C4-2B (cell line): ENCODE results near the gene FKBP10.
A peak's percentile ranks its signal among the peaks of the same experiment; 100 is the strongest.

Experiments used
- H3K27ac ChIP-seq: fragments of 450-650 bp; 2 replicates; pipeline ENCODE4 v1.5.1; 2017
- ZFX ChIP-seq: fragments of 450-650 bp; IDR thresholded peaks from 2 replicates; pipeline ENCODE4 v1.6.1; 2017
- TF ChIP-seq, protein P1 (sequence below): fragments of 450-650 bp; conservative IDR thresholded peaks from 2 replicates; pipeline ENCODE4 v1.5.1; 2017; ENCODE audit warnings: mild to moderate bottlenecking

The FKBP10 gene

DNA sequence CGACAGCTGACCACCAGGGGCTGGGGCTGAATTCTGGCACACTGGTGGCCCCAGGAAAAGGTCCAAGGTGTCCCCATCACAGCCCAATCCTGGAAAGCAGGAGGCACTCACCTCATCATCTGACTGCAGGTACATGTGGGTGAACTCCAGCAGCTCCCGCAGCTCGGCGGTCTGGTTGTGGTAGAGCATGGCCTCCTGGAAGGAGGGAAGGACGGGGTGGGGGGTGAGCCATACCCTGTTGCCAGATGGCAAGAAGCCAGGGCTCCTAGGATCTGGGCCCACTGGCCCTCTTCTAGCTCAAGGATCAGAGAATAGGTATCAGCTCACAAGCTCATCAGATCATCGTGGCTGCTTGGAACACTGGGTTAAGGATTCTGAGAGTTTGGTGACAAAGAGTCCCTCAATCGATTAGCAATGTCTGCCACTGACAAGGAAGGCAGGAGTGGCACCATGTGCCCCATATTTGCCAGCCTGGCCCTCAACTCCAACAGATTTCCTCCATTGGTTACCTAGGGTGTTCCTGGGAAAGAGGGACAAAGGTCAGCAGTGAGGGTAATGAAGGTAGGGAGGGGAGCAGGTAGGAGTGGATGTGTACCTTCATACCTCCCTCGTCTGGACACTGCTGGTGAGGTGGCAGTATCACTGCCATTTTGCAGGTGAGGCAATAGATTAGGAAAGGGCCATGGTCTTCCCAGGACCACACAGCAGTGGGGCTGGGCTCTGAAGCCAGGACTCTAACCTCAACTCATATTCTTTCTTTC lies 5.9 kb upstream of the FKBP10 start:
- TF ChIP-seq, protein P1, sequence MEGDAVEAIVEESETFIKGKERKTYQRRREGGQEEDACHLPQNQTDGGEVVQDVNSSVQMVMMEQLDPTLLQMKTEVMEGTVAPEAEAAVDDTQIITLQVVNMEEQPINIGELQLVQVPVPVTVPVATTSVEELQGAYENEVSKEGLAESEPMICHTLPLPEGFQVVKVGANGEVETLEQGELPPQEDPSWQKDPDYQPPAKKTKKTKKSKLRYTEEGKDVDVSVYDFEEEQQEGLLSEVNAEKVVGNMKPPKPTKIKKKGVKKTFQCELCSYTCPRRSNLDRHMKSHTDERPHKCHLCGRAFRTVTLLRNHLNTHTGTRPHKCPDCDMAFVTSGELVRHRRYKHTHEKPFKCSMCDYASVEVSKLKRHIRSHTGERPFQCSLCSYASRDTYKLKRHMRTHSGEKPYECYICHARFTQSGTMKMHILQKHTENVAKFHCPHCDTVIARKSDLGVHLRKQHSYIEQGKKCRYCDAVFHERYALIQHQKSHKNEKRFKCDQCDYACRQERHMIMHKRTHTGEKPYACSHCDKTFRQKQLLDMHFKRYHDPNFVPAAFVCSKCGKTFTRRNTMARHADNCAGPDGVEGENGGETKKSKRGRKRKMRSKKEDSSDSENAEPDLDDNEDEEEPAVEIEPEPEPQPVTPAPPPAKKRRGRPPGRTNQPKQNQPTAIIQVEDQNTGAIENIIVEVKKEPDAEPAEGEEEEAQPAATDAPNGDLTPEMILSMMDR, result no peak
- no peak for TF ChIP-seq ZFX
- no peak overlapping the region for H3K27ac ChIP-seq

DNA sequence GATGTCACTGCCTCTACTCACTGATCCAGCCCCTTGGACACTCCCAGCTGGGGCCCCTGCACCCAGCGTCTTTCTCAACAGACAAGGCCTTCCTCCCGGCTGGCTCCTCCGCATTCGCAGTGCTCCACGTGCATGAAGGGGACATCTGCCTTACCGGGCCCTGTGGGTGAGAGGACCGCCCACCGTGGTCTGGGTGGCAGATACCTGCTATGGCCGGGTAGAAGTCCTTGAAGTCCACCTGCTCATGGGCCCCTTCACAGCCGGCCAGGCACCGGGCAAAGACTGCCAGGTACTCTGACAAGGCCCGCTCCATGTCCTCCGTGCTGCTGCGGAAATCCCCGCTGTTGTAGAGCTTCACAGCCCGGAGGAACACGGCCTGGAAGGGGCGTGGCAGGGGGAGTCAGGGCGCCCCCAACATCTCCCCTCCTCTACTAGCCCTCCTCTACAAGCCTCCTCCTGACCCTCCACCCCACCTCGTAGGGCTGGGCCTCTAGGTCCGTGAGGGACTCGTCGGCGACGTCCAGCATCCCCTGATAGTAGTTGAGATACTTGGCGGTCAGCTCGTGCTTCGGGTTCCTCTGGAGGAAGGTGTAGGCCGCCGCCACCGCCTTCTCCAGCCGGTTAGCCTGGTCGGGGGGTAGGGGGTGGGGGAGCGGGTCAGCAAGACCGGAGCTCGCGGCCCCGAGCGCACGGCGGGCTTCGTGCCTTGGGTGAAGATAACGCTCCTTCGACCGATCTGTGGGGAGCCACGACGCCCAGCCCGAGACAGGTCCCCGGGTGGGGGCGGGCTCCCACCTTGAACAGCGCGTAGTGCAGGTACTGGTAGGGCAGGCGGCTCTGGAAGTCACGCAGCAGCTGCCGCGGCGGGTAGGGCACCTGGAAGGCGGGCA lies 1.9 kb upstream of the FKBP10 start:
- peak overlapping the region; percentile 93 for H3K27ac ChIP-seq
- no peak for TF ChIP-seq ZFX
- TF ChIP-seq, protein P1, result no peak

DNA sequence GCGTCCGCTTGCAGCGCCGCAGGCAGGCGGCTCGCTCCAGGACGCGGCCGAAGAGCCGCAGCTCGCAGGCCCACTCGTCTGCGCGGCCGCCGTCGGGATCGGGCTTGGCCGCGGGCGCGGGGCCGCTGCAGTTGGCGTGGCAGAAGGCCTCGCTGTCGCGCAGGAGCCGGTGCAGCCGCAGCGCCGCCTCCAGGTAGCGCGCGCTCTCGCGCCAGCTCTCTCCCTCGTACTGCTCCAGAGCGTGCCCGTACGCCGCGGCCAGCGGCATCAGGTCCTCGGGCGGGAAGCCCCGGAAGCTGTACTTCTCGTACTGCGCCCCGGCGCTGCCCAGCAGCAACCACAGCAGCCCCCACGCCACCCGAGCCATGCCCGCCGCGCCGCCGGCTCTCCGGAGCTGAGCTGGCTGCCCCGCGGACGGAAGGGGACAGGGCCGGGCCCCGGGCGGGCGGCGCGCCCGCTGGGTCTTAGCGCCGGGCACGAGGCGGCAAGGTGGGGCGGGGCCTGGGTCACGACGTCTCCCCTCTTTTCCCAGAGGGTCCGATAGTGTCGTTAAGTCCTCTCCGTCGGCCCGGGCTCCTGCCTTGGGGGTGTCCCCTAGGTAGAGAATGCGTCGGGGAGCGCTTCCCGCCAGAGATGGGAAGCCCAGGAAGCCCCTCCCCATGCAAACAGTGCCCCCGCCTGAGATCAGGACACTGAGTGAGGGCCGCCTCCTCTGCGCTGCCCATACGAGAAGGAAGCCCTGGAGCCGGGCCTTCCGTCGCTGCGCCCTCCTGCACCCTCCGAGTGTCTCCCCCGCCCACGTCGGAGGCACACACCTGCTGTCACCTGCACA lies 1.0 kb upstream of the FKBP10 start, which contains the start of gene P3H4:
P3H4 (minus strand) TSS at position 401 of the 832 bp plus-strand sequence; CDS start at position 367, 34 bp downstream.
- peak within 1 kb of the TSS; percentile 93 for H3K27ac ChIP-seq

DNA sequence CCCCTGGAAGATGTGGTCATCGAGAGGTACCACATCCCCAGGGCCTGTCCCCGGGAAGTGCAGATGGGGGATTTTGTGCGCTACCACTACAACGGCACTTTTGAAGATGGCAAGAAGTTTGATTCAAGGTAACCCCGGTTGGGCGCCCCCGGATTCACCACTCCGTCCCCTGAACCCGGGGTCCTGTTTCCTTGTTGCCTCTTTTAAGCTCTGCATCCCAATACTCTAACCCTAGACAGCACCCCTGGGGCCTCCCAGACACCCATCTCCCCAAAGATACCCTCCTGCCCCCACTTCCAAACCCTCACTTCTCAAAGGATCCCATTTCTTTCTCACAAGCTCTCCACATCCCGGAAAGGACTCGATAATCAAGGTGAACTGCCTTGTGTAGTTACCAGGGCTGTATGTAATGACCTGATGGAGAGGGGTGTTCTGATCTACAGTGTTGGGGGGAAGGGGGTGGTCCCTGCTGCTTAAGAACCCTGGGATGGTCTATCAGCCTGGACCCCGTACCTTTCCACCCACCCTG lies 412 bp downstream of the FKBP10 start:
- no peak for TF ChIP-seq ZFX
- TF ChIP-seq, protein P1, result no peak

More for the DNA sequence above, 1.0 kb upstream of the FKBP10 start, which contains the start of gene P3H4:
- TF ChIP-seq, protein P1, result peak; percentile 93
- peak; percentile 97 for TF ChIP-seq ZFX

DNA sequence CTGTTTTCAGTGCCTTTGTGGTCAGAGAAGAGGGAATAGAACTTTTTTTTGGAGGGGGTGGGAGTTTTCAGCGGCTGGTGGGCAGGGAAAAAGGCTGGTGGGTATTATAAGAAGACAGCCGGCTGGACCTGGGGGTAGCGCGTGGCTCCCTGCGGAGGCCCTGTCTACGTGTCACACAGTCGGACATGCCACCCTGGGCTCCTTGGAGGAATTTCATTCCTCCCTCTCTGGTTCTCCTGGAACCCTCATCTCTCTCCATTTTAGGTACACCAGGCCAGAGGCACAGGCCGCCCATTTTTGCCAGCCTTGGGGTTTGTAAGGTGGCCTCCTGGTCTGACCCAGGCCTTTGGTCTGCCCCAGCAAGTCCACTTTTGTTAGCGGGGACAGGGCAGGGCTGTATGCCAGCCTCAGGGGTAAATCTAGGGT lies 908 bp downstream of the FKBP10 start:
- no peak for TF ChIP-seq ZFX
- TF ChIP-seq, protein P1, result no peak

More for the DNA sequence above, 412 bp downstream of the FKBP10 start:
- H3K27ac ChIP-seq, result peak overlapping the region; percentile 93

DNA sequence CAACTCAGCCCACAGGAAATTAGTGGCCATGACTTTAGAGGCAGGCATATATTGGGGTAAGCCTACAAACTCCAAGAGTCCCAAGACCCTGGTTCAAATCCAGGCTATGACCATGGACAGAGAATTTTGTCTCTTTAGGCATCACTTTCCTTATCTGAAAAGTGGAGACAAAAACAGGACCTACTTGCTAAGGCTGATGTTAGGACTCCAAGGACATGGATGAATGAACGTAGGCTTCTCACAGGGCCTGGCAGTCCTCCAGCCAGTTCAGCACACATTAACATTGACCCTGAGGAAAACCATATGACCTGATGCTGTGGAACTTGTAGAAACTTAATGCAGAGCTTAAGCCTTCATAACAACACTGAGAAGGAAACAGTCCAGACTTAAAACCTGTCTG lies 1.4 kb downstream of the FKBP10 start:
- TF ChIP-seq, protein P1, result no peak
- TF ChIP-seq ZFX, result no peak
- H3K27ac ChIP-seq, result peak overlapping the region; percentile 93

More for the DNA sequence above, 908 bp downstream of the FKBP10 start:
- peak overlapping the region; percentile 93 for H3K27ac ChIP-seq
